WI38 (cell line): ENCODE data around the gene DST.

Experiments used
- H3K4me3 ChIP-seq: 2 replicates; pipeline ENCODE4 v1.5.1; 2011; ENCODE audit warnings: low read depth, mild to moderate bottlenecking, control low read depth, low read length
- CTCF ChIP-seq: IDR thresholded peaks from 2 replicates; pipeline ENCODE4 v1.5.1; 2012; ENCODE audit warnings: low read depth, mild to moderate bottlenecking, control low read depth, low read length

DST gene

GRCh38 chr6:56624728-56625069 is 18.0 kb downstream of the DST start:
- no peak overlapping the region for H3K4me3 ChIP-seq
- no peak for TF ChIP-seq CTCF

GRCh38 chr6:56624046-56624727 is 18.5 kb downstream of the DST start:
- TF ChIP-seq CTCF: no peak
- no peak overlapping the region for H3K4me3 ChIP-seq

GRCh38 chr6:56620229-56620868 is 22.3 kb downstream of the DST start:
- no peak overlapping the region for H3K4me3 ChIP-seq

GRCh38 chr6:56618050-56618449 is 24.6 kb downstream of the DST start:
- TF ChIP-seq CTCF: peak; percentile 14; the same call in 1 of the 2 replicates
- H3K4me3 ChIP-seq: no peak overlapping the region

More at GRCh38 chr6:56620229-56620868, 22.3 kb downstream of the DST start:
- TF ChIP-seq CTCF: no peak

GRCh38 chr6:56616967-56617366 is 25.7 kb downstream of the DST start:
- TF ChIP-seq CTCF: no peak
- H3K4me3 ChIP-seq: no peak overlapping the region

GRCh38 chr6:56613247-56613851 is 29.3 kb downstream of the DST start:
- H3K4me3 ChIP-seq: no peak overlapping the region
- no peak for TF ChIP-seq CTCF

GRCh38 chr6:56608332-56608731 is 34.4 kb downstream of the DST start:
- no peak overlapping the region for H3K4me3 ChIP-seq
- TF ChIP-seq CTCF: no peak
